Stimulated activated naive CD8-positive, alpha-beta T cell treated with anti-CD3 and anti-CD28 coated beads, Interleukin-15, Interleukin-2, amounts not matched to agents 100 U/mL and 50 U/mL, for 24 hours (primary cell): ENCODE data around the gene GPM6B.

Experiments used
- ATAC-seq: fragments of 150-1000 bp; cut with Tn5 transposase; one replicate; pipeline ENCODE4 v1.10.0; 2021
- DNase-seq: peaks from one replicate; pipeline ENCODE4 v3.0.0; 2021

Gene GPM6B, protein sequence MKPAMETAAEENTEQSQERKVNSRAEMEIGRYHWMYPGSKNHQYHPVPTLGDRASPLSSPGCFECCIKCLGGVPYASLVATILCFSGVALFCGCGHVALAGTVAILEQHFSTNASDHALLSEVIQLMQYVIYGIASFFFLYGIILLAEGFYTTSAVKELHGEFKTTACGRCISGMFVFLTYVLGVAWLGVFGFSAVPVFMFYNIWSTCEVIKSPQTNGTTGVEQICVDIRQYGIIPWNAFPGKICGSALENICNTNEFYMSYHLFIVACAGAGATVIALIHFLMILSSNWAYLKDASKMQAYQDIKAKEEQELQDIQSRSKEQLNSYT

GRCh38 chrX:13816643-13817627 lies at the start of gene GPM6B:
Gene GPM6B, minus strand, starts transcription at chrX:13817093. Its CDS starts 189 bp downstream, at chrX:13816904.
- no peak for ATAC-seq
- no peak for DNase-seq

DNA sequence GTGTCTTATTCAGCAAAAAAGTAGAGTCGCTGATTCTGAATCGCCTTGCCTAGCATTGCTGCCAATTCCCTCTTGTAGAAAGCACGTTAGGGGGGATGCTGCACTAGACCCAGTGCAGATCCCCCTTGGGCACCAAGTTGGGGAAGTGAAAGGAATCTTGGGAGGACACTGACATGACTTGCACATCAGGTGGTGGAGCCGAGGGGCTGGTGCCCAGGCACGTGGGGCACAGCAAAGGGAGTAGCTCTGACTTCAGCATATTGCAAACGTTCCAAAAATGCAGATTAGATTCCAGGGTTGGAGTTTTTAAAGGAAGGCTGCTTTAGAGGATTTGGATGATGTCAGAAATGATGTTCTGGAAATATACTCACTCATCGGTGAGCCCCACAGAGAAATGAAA lies 47.4 kb upstream of the GPM6B start:
- no peak for DNase-seq

DNA sequence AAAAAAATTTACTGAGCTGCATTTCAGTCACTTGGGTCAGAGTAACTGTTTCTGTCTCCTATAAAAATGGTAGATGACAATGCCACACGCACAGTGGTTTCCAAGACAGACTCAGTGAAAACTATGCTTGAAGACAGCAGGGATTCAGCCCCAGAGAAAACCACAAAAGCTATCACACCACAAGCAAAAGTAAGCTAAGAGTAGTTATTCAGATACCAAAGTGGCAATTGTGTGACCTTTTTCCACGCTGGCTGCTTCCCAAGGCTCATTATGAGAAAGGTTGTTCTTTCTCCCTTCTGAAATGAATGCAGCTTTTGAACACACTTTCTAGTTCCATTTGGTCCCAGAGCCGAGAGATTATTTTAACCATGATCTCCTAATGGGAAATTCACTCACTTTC lies 46.4 kb upstream of the GPM6B start:
- ATAC-seq, result no peak
- no peak for DNase-seq

More for the DNA sequence above, 47.4 kb upstream of the GPM6B start:
- no peak for ATAC-seq

DNA sequence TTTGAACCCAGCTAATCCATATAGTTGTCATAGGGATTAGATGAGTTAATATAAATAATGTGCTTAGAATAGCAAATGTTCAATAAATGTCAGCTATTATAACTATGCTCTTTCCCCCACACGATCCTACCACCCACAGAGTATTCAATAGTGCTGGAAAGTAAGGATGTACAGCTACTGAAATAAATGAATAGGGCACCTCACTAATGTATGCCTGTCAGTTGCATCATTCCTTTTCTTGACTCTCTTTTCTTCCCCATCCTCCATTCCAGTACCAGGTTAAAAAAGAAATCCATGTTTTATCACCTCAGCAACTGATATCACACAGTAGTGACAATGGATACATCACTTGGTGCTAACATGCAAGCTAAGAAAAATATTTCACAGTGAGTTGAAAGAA lies 42.8 kb upstream of the GPM6B start:
- ATAC-seq, result no peak
- no peak for DNase-seq

GRCh38 chrX:13857804-13858203 lies 40.9 kb upstream of the GPM6B start:
- ATAC-seq, result no peak
- no peak for DNase-seq

DNA sequence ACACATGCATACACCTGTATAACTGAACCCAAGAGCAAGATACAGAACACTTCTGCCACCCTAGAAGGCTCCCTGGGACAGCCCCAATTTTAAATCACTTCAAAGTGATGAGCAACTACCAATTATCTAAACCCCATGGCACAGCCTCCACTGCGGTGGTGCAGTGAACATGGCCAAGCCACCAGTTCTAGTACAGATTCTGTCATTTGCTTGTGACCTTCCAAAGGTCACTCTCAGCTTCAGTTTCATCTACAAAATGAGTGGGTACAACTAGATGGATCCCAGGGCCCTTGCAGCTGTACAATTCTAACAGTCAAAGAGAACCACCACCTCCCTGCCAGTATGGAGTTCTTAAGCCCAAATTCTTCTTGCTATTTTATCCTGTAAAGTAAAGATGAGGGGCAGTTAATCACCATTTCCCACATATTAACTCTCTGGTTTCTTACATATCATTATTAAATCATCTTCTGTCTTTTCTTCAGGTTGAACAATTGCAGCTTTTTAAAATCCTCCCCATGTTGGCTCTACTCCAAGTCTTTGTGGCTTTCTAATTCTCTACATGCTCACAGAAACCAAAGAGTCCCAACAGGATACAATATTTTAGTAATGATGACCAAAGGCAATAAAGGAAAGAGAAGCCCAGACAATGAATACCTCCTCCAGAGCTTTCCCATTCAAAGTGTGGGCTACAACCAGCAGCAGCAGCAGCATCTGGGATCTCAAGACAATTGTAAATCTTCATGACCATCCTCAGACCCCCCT lies 39.0 kb upstream of the GPM6B start:
- DNase-seq, result no peak
- no peak for ATAC-seq

- DNase-seq (no peak), ATAC-seq (no peak)
These were observed 37.1 kb upstream of the GPM6B start for GRCh38 chrX:13854003-13854402.

DNA sequence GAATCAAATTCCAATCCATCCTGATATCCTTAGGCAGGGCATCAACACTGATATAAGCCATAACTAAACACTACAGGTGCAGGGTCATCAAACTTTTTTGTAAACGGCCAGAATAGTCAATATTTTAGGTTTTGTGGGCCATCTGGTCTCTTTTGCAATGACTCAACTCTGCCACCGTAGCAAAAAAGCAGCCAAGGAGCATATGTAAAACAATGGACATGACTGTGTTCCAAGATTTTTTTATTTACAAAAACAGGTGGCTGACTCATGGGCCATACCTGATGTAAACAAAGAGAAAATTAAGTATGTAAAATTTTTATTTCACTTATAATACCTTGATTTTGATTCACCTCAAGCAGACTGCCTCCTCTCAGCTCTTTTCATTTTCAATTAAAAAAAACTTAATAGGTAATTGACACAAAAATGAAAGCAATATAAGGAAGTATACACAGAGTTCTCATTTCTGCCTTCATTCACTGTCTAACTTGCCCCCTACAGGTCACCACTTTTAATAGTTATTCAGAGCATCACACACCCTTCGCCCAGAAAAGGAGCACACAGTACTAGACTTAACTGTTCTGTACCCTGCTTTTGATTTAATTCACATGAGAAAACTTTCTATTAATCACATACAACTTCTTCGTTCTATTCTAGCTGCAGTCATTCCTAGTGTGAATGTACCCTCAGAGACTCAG lies 35.3 kb upstream of the GPM6B start:
- DNase-seq (no peak), ATAC-seq (no peak)

DNA sequence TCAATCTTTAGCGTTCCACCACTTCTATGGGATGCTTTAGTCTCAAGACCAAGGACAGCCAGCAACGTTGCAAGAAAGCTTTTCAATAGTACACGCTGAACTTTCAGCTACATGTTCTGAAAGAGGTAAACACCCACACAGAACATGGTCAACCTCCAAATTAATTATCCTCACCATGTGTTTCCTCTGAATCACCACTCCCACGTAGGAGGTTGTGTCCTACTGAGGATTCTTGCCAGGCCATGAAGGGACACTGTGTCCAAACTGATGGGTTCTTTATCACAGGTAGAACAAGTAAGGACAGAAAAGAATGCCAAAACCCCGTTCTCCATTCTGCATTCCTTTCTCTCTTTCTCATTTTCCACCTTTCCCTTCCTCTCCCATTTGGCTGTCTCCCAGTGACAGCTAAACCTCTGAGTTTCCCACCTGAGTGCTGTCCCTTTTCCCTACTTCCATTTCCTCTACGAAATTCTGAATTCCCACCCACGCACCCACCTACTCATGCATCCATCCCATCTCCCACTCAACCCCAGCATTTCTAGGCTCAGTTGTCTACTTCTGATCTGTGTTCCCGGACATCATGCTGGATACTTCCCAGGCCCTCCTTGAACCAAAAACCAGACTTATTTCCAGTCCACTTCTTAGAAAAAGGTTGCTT lies 29.0 kb upstream of the GPM6B start:
- ATAC-seq (no peak), DNase-seq (no peak)

GRCh38 chrX:13843150-13843721 lies 26.3 kb upstream of the GPM6B start:
- DNase-seq (no peak), ATAC-seq (no peak)

GRCh38 chrX:13840121-13840520 lies 23.2 kb upstream of the GPM6B start:
- ATAC-seq (no peak), DNase-seq (no peak)

GRCh38 chrX:13837290-13837745 lies 20.4 kb upstream of the GPM6B start:
- ATAC-seq, result no peak

DNA sequence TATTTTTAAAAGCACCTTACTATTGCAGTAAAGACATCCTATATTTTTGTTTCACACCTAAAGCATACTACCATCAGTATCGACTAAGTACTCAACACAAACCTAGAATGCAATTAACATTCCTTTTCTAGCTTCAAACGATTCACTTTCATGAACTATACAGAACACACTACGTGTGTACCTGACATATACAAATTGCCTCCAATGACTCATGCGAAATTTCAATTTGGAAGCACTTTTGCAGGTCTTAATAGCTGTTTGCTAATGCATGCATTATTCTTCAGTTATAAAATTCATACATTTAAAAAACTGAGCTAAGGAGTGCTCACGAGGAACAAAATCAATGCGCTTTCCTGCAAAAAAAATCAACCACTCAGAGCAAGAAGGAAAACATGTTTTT lies 19.7 kb upstream of the GPM6B start:
- ATAC-seq (no peak), DNase-seq (no peak)

More at GRCh38 chrX:13837290-13837745, 20.4 kb upstream of the GPM6B start:
- DNase-seq, result no peak

GRCh38 chrX:13835825-13836224 lies 18.9 kb upstream of the GPM6B start:
- DNase-seq, result no peak
- no peak for ATAC-seq

GRCh38 chrX:13834355-13834754 lies 17.5 kb upstream of the GPM6B start:
- ATAC-seq (no peak), DNase-seq (no peak)

- ATAC-seq (no peak), DNase-seq (no peak)
These were observed 13.1 kb upstream of the GPM6B start for GRCh38 chrX:13829983-13830382.

DNA sequence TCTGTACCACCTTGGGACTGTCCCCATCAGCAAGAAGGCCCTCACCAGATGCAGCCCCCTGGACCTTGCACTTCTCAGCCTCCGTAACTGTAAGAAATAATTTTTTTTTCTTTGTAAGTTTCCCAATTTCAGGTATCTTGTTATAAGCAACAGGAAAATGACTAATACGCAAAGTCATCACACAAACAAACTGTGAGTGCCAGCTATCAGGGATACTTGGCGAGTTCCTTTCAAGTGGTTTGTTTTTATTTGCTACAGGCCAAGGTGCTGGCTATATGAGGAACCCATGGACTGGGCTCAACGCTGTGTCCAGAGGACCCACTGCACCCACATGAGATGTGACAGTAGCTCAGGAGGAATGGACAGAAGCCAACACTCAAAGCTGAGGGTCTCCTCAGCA lies 11.5 kb upstream of the GPM6B start:
- DNase-seq, result no peak
- no peak for ATAC-seq

DNA sequence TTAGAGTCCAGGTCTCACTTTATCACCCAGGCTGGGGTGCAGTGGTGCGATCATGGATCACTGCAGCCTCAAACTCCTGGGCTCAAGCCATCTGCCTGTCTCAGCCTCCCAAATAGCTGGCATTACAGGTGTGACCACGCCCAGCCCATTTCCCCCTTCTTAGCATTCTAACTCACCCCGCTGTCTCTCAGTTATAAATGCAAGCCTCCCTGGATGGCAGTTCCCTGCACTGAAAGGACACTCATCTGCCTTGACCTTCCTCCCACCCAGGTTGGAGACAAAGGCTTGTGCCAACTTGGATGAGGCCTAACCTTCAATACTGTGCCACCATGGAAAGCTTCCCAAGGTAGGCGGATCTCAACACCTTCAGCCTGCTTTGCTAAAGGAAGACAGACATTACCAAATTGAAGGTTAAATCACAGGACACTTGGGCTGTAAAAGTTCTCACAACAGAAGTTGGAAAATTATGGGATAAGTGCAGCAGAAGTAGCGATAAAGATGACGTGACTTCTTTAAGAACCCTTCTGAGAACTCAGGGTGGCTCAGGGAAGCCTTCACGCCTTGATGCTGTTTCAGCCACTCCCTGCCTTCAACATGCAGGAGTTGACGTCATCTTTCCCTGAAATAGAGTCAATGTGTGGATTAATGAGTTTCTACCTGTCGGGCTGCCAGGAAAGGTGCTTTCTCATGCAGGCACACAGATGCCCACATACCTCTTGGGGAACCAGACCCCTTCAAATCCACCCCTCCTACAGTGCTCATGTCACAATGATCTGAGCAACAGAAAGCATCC lies 10.6 kb upstream of the GPM6B start:
- DNase-seq (no peak), ATAC-seq (no peak)

GRCh38 chrX:13826770-13827169 lies 9.9 kb upstream of the GPM6B start:
- no peak for ATAC-seq
- no peak for DNase-seq

DNA sequence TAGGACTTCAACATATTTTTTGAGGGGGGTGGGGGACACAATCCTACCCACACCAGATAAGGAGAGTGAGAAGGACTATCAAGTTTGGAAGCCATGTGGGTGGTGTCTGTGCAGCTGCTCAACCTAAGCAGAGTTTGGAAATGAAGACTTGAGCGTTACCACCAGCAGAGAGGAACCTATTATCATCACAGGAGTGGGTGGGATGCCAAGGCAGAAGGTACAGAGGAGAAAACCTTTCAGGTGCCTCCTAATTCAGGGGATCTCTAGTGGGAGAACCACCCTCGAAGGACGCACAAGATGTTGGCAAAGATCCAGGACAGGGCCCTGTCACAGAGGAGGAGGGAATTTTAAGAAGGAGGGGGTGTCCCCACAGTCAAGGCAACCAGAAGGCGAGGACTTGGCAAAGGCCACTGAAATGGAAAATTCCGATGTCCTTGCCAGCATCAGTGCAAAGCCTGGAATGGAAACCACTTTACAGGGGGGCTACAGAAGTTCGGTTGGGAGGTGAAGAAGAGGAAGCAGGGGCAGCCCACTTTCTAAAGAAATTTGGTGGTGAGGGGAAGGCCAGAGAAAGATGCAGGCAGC lies 8.4 kb upstream of the GPM6B start:
- ATAC-seq, result no peak
- no peak for DNase-seq
